T-helper 9 cell (primary cell): ENCODE data around the gene IFNW1.
"Not testable (repeated sequence)": the region's sequence is repeated elsewhere in the genome, so short reads cannot be mapped to it uniquely, and the experiment has no call there.

Experiments used
- DNase-seq: peaks from one replicate; pipeline ENCODE4 v3.0.0-alpha.2; 2020
- total RNA-seq, 2 donors: gene quantifications; one replicate each; lab custom pipeline; 2026; lab: John Stamatoyannopoulos, UW

IFNW1 gene
- total RNA-seq, result 0 to 0.14 reads per million in 2 donors

DNA sequence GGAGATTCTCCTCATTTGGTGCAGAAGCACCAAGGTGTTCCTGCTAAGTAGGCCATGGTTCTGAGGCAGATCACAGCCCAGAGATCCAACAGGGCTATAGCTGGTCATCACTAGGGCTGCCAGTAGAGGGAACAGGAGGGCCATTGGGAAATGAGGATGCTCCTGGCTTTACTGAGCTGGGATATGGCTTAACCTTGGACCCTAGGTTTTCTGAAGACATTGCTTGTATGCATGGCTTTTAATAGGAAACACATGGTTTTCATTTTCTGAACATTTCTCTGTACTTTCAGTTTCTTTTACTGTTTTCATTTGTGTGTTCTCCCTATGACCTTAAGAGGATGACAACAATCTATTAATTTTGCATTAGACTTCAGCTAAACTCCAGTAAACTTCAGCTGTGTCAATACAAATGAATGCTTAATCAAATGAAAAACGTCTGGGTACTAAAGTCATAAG, at the start of gene IFNW1:
Gene IFNW1, minus strand, starts transcription at position 406 of the 456 bp plus-strand sequence. Its CDS starts 262 bp downstream, at position 144.
- no peak for DNase-seq

GRCh38 chr9:21187487-21187886, 45.9 kb upstream of the IFNW1 start, which contains the start of gene IFNA4:
TSS of gene IFNA4 (minus strand) at chr9:21187587. CDS start at chr9:21187531, 56 bp downstream.
- not testable (repeated sequence) for DNase-seq

DNA sequence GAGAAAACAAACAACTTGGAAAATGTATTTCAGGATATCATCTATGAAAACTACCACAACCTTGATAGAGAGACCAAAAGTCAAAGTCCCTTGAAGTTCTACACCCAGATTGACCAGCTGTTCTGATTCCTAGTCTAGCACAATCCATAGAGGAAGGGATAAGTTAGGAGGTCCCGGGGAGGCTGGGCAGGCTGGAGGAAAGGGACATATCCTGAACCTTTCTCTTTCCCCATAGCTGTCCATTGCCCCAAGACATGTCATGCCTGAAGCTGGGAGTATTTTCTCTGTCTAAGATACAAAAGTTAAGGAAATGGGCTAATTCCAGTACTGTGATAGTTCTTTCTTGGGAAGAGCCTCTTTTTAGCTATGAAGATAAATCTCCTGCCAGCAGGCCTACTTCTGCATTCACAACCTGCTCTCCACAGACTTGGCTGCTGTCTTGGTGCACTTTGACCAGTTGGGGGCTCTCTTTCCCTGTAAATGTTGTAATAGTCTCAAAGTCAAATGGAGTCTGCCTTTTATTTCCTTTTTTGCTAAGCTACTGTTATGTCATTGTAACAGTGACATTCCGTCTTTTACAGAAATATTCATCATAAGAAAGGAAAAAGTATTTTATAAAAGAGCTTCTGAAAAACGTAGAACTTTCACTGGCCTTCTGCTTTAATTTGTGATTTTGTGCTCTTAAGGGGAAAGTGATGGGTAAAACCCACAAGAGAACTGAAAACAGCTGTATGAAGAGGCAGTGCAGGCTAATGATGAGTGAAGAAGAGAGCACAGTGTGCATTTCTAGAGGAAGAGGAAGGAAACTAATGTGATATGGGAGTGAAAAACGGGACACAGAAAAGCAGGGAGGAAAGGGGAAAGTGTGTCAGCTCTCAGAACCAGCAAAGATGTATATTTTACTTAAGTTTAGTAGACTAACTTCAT, 41.4 kb upstream of the IFNW1 start:
- not testable (repeated sequence) for DNase-seq

DNA sequence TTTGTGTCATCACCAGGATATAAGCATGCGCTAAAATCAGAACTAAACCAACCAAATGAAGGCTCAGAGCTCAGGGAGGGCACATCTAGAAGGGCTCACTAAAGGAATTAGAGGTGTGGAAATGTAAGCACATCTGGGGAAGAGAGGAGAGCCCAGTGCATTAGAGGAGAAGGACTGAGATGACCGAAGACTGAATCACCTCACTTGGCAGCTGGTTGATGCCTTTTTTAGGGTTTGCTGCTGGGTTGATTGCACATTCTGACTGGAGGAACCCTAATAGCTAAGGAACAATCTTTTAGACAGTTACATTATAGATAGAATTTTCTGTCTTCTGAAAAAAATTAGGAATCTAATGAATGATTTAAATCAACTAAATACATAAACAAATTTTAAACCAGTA, 33.0 kb upstream of the IFNW1 start:
- DNase-seq, result no peak

GRCh38 chr9:21172156-21172555, 30.5 kb upstream of the IFNW1 start:
- no peak for DNase-seq

GRCh38 chr9:21171351-21171750, 29.7 kb upstream of the IFNW1 start:
- no peak for DNase-seq

DNA sequence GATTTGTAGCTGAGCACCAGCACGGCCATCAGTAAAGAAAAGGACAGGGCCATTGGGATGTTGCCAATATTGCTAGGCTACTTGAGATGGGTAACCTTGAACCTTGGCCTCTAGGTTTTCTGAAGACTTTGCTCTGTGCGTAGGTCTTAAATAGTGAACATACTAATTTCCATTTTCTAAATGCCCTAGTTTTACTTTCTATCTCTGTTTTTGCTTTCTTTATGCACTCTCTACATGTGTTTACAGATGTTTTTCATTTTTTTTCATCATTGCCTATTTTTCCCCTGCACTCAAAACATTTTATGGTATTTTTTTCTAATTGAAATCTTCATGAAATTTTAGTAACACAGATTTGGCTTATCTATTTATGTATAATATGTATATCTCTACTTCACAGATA, 24.9 kb upstream of the IFNW1 start, which contains the start of gene IFNA21:
Gene IFNA21, minus strand, starts transcription at position 101 of the 400 bp plus-strand sequence. Its CDS starts 48 bp downstream, at position 53.
- DNase-seq, result not testable (repeated sequence)

GRCh38 chr9:21165516-21165915, 23.9 kb upstream of the IFNW1 start:
- DNase-seq, result no peak

DNA sequence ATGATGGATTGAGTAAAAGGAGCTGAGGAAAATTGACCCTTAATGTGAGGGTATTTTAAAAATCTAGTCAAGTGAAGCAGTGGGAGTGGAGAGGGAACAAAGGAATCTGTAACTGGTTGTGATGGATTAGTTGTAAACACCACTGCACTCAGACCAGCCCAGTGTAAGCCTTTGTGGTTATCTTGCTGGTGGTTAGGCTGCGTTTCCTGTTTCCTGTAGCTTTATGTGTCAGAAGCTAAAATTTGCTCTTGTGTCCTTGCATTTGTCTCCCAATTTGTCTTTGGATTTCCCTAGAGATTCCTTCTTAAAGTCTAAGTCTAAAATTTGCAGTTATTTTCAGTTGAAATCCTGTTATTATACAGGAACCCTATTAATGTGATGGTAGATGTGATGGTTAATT, 18.5 kb upstream of the IFNW1 start:
- DNase-seq, result no peak

DNA sequence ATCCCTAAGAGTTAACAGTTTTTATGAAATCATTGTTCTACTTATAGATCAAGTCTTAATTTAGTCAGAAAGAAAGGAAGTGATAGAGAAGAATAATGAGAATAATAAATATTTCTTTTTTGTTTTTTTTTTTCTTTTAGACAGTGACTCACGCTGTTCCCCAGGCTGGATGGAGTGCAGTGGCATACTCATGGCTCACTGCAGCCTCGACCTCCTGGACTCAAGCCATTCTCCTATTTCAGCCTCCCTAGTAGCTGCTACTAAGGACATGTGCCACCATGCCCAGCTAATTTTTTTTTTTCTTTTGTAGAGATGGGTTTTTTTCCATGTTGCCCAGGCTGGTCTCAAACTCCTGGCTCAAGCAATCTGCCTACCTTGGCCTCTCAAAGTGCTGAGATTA, 13.9 kb upstream of the IFNW1 start:
- no peak for DNase-seq

DNA sequence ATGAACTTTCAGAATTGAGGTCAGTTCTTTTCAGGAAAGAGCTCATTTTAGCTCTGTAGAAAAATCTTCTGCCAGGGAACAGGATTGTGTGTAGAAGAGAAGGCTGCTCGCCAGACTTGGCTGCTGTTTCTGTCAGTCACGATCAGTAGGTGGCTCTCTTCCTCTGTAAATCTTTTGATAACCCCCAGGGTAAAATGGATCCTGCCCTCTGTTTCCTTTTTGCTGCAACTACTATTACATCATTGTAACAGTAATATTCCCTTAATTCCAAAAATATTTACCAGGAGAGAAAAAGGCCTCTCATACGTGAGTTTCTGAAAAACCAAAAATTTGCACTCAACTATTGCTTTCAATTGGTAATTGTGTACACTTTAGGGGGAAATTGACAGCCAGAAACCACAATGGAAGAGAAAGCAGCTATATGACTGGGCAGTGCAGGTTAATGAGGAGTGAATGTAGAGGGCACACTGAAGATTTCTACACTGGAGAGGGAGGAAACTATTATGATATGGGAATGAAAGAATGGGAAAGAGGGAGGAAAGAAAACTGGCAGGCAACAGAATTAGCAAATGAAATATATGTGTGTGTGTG, 12.5 kb upstream of the IFNW1 start:
- no peak for DNase-seq

DNA sequence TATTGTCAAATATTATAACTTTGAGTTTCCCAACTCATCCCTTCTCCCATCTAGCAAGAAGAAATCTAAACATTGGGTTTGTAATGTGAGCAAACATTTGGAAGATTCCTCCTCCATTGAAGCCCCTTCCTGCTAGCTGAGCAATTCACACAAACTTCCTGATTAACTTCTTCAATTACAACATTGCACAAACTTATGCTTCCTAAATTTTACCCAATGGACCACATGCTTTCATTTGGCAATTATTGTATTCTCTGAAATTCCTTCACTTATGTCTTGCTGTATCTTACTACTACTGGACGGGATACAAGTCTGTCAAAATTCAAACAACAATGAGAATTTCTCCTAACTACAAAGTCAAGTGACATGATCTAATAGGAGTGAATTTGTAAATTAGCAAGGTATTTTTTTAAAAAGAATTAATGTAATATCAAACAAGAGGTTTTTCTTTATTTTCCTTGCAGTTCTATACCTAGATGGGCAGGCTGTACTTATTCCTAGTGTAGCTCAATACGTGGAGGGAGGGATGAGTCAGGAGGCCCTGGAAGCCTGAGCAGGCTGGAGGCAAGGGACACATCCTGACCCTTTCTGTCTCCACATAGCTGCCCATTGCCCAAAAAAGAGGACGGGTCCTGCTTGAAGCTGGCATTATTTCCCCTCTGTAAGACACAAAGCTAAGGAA, 11.8 kb upstream of the IFNW1 start:
- DNase-seq, result no peak

DNA sequence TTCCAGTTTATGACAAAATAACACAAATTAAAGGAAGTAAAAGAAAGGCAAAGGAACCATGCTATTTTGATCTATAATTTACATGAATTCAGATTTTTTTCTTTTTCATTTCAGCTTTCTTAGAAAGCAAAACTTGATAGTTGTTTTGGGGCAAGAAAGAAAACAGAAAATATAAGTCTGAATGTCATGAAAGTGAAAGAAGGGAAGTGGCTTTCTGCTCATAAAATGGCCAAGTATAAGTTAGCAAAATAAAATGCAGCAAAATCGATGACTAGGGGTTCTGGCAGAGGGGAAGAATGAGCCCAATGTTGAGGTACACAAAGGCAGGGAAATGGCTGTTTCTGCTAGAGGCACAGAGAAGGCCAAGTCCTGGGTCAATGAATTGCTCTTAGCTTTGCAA, 3.0 kb upstream of the IFNW1 start:
- DNase-seq, result no peak

GRCh38 chr9:21137020-21137419, 4.6 kb downstream of the IFNW1 start:
- no peak for DNase-seq

- no peak for DNase-seq
These were observed 5.9 kb downstream of the IFNW1 start for GRCh38 chr9:21135736-21136135.

- not testable (repeated sequence) for DNase-seq
These were observed 13.4 kb downstream of the IFNW1 start for GRCh38 chr9:21128186-21128585.

DNA sequence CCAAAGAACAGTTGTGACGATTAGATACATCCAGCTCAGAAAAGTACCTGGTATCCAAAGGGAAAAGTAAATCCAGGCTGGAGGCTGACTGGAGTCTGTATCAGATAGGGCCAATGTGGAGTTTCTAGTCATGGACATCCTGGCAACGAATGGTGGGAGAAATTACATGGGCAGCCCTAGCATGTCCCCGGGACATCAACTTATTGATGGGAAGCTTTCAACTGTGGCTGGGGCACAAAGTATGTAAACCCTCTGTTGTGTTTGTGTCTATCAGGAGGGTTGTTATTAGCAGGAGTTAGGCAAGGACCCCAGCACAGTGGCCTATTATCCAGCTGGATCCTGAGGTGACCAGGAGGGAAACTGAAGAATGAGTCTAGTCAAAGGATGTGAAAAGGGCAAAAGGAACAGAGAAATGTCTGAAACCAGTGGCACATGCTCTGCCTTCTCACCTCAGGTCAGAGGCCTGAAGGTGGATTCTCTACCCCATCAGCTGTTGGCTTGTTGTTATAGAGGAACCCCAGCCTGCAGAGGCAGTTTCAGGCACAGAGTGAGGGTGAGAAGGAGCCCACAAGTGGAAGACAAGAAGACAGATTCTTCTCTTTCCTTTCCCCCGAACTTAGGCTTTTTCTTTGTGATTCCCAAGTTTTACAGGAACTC, 19.9 kb downstream of the IFNW1 start:
- DNase-seq, result no peak

- DNase-seq, result no peak
These were observed 20.6 kb downstream of the IFNW1 start for GRCh38 chr9:21121079-21121478.

DNA sequence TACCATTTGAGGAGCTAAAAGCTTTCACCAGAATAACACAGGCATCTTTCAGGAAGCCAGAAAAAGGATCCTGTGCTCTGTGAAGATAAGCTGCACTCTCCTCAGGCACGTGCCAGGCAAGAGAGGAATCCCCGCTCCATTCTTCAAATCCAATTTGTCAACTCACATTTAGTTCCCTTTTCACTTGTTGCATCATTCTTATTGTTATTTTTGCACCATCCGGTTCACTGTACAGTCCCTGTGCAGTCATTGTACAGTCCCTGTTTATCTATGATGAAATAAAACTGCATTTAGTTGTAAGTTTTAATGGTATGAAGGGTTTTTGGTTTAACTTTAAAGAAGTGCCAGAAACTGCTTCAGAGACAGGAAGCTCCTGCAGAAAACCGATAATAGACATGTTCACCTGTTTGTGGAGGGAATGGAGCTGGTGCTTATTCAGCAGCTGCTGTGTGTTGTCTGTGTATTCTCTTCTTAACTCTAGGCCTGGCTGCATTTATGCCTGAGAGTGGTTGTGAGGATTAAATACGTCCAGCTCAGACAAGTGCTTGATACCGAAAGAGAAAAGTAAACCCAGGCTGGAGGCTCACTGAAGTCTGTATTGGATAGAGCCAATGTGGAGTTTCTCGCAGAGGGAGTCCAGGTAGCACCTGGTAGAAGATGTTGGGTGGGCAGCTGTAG, 22.4 kb downstream of the IFNW1 start:
- no peak for DNase-seq

- no peak for DNase-seq
These were observed 27.3 kb downstream of the IFNW1 start for GRCh38 chr9:21114311-21114710.

GRCh38 chr9:21110708-21111576, 30.7 kb downstream of the IFNW1 start:
- DNase-seq, result no peak
